ENCODE results near the gene GATD1.

Gene GATD1

GRCh38 chr11:727859-728748 is 49.2 kb downstream of the GATD1 start:
- DNase-seq (ENCODE audit: low read depth in 2 of 3, low spot score in 1 of 3): peak; percentile 61 to 82 (median 76)

DNA sequence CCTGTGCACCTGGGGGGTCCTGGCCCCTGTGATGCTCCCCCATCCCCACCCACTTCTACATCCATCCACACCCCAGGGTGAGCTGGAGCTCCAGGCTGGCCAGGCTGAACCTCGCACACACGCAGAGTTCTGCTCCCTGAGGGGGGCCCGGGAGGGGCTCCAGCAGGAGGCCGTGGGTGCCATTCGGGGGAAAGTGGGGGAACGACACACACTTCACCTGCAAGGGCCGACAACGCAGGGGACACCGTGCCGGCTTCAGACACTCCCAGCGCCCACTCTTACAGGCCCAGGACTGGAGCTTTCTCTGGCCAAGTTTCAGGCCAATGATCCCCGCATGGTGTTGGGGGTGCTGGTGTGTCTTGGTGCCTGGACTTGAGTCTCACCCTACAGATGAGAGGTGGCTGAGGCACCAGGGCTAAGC is 50.0 kb downstream of the GATD1 start:
- DNase-seq (ENCODE audit: low read depth in 2 of 3, low spot score in 1 of 3): no peak

- DNase-seq (ENCODE audit: low read depth in 2 of 3, low spot score in 1 of 3): peak in 1 of 3 donors; percentile 26
Observed at GRCh38 chr11:726278-727220, 50.7 kb downstream of the GATD1 start.

- DNase-seq (ENCODE audit: low read depth in 2 of 3, low spot score in 1 of 3): no peak
Observed at GRCh38 chr11:725624-726202, 51.6 kb downstream of the GATD1 start.

DNA sequence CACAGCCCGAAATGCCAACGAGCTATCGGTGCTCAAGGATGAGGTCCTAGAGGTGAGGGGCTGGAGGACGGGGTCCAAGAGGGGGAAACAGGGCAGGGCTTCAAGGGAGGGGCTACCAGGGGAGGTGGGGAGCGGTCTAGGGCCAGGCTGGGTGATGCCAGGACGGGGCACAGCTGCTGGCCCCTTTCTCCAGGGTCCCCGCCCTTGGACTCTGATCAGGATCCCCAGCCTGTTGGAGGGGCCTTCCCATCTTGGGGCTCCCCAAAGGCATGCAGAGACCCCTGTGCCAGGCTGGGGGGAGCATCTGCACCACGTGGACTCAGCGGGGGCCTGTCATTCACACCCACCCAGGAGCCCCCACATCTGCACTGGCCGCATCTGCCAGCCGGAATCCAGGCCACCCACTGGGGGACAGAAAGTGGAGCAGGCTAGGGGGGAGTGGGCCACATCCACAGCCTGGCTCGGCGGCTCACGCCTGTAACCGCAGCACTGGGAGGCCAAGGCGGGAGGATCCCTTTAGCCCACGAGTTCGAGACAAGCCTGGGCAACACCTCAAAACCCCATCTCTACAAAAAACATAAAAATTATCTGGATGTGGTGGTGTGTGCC is 52.4 kb downstream of the GATD1 start:
- no peak for DNase-seq (ENCODE audit: low read depth in 2 of 3, low spot score in 1 of 3)

DNA sequence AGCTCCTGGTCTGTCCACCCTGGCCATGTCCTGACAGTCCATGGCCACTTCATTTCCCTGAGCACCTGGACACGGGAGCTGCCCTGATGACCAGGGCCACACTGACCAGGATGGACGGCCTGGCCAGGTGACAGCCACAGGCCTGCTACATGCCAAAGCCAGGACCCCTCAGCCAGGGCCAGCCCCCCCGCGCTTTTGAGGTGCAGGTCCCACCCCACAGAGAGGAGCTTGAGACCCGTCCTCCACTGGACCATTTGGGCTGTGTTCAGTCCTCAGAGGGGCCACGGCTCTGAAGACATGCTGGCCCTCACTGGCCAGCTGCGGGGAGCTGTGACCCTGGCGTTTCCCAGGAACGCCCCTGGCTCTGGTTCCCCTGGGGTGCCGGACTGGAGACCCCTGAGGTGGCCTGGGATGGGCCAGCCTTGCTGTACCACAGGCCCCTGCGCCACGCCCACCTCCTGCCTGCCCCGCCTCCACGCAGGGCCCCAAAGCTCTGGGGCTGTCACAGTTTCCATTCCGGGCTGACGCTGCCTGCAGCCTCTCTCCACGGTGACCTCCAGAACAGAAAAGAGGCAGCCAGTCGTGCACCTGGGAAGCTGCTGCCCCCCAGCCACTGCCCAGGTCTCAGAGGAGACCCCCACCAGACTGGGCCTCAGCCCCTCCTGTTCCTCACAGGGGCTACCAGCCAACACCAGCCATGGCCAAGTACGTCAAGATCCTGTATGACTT is 53.1 kb downstream of the GATD1 start:
- no peak for DNase-seq (ENCODE audit: low read depth in 2 of 3, low spot score in 1 of 3)

- no peak for DNase-seq (ENCODE audit: low read depth in 2 of 3, low spot score in 1 of 3)
Observed at GRCh38 chr11:723120-723883, 54.0 kb downstream of the GATD1 start.

DNA sequence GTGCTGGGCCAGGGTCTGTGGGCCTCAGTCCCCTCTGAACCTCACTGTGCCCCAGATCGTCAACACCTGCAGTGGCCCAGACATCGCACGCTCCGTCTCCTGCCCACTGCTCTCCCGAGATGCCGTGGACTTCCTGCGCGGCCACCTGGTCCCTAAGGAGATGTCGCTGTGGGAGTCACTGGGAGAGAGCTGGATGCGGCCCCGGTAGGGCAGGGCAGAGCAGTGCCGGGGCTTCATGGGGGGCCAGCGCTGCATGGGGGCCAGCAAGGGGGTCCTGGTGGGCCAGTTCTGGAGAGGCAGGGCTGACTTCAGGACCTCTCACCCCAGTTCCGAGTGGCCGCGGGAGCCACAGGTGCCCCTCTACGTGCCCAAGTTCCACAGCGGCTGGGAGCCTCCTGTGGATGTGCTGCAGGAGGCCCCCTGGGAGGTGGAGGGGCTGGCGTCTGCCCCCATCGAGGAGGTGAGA is 54.9 kb downstream of the GATD1 start:
- no peak for DNase-seq (ENCODE audit: low read depth in 2 of 3, low spot score in 1 of 3)

- DNase-seq (ENCODE audit: low read depth in 2 of 3, low spot score in 1 of 3): peak in 1 of 3 donors; percentile 38
Observed at GRCh38 chr11:721741-722345, 55.4 kb downstream of the GATD1 start.

DNA sequence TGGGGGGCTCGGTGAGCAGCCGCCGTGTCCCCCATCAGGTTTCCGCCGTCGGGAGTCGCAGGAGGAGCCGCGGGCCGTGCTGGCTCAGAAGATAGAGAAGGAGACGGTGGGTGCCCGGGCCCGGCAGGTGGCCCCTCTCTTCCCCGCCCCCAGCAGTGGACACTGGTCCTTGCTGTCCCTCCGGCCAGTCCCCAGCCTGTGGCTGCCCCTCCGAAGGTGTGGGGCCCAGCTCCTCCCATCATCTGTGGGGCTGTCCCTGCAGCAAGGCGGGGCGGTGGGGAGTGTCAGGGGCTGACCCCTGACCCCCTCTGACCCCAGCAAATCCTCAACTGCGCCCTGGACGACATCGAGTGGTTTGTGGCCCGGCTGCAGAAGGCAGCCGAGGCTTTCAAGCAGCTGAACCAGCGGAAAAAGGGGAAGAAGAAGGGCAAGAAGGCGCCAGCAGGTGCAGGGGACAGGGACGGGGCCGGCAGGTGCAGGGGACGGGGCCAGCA is 56.0 kb downstream of the GATD1 start:
- DNase-seq (ENCODE audit: low read depth in 2 of 3, low spot score in 1 of 3): no peak

DNA sequence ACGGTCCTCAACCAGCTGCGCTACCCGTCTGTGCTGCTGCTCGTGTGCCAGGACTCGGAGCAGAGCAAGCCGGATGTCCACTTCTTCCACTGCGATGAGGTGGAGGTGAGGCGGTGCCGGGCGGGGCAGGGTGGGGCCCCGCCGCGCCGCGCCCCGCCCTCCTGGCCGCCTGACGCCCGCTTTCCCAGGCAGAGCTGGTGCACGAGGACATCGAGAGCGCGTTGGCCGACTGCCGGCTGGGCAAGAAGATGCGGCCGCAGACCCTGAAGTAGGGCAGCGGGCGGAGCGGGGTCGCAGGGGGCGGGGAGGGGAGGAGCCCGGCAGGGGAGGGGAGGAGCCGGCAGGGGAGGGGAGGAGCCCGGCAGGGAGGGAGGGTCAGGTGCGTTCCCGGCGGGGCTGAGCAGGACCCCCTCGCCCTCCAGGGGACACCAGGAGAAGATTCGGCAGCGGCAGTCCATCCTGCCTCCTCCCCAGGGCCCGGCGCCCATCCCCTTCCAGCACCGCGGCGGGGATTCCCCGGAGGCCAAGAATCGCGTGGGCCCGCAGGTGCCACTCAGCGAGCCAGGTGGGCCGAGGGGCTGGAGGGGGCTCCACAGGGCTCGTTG is 56.5 kb downstream of the GATD1 start:
- DNase-seq (ENCODE audit: low read depth in 2 of 3, low spot score in 1 of 3): peak in 1 of 3 donors; percentile 47

GRCh38 chr11:720017-720641 is 57.2 kb downstream of the GATD1 start:
- DNase-seq (ENCODE audit: low read depth in 2 of 3, low spot score in 1 of 3): no peak

DNA sequence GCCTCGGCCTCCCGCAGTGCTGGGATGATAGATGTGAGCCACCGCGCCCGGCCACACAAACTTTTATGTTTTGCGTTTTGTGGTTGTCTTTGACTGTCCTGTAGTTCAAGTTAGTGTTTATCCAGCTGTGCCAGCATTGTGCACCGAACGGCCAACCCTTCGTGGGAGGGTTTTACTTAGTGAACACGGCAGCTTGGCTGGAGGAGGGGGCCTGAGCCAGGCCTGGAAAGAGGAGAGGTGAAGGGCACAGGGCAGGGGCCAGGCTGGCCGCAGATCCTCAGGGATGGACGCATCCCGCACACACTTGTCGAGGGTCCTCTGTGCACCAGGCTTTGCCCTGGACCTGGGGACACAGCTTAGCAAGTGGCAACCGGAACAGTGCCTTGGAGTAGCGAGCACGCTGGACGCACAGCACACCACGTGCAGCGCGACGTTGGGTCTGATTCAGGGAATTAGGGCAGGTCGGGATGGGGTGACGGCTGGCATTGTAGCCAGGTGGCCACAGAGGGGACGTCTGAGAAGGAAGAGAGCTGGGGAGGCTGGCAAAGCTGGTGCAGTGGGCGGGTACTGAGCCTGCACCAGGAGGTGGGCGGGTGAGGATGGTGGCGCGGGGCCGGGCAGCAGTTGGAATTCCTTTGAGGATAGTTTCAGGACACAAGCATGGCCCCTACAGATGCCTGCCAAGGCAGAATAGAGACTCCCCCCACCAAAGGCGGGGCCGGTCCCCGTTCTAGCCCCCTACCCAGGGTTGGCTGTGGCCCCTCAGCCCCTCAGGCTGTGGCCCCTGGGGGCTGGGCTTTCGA is 57.9 kb downstream of the GATD1 start:
- DNase-seq (ENCODE audit: low read depth in 2 of 3, low spot score in 1 of 3): no peak

Measured in stimulated activated CD4-positive, alpha-beta T cell treated with anti-CD3 and anti-CD28 coated beads, Interleukin-12 subunit alpha, Interleukin-12 subunit beta, amount 100 ng/mL, for 48 hours (primary cell).